Activated naive CD4-positive, alpha-beta T cell treated with Interleukin-2 at 50 U/mL for 16 hours (primary cell): Measurements from ENCODE around the gene GPR137.

Source experiments
- DNase-seq: peaks from one replicate; pipeline ENCODE4 v3.0.0-alpha.2; 2020

GPR137 gene

GRCh38 chr11:64249563-64250414, 35.9 kb upstream of the GPR137 start:
- no peak for DNase-seq

DNA sequence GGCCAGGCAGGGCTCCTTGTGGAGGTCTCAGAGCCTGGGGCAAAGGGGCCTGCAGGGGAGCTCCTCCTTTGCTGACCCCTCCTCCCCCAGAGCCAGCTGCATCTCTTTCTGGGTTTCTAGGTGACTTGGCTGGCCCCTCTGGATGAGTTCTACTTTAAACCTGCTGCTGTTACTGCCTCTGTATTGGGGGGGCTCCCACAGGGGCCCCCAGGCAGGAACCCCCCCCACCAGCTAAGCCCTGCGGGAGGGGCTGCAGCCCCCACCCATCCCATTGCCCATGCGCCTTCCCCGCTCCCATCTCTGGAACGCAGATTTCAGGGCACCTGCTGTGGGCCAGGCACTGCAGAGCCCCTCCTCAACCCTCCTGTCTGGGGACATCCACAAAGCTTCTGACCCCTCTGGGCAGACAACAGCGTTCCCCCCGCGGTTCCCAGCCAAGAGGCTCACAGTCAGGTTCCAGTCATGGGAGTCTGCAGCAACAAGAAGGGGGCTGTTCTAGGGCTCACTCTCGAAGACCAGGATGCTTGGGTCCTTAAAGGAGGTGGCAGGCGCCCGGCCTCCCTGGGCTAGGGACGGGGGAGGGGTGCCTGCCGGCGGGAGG, 35.1 kb upstream of the GPR137 start:
- DNase-seq, result no peak

DNA sequence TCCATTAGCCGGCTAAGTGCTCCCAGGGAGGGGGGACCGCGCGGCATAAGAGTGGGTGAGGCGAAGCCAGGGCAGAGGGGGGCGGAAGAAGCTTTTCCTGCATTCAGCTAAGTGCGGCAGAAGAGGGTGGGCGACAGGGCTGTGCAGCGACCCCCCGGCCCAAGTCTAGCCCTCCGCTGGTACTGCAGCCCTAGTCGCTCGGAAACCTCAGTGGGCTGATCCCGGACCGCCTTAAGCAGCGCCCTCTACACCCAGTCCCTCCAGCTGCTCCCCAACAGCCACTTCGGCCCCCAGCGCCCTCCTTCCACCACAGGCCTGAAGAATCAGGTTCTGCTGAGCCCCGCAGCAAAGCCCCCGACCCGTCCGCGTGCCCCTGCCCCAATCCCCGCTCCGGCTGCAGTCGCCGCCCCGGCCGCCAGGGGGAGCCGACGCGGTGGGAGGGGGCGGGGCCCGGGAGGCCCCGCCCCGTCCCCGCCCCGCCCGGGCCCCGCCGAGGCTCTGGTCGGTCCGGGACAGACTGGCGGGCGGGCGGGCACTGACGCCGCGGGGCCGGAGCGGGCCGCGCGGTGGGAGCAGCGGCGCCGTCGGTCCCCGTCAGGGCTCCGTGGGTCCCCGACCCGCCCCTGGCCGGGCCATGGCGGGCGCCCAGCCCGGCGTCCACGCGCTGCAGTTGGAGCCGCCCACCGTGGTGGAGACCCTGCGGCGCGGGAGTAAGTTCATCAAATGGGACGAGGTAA, 34.5 kb upstream of the GPR137 start, which contains the start of gene PLCB3:
PLCB3 (plus strand) TSS at position 515 of the 737 bp plus-strand sequence; CDS start at position 635, 120 bp downstream.
- peak; percentile 65 for DNase-seq

DNA sequence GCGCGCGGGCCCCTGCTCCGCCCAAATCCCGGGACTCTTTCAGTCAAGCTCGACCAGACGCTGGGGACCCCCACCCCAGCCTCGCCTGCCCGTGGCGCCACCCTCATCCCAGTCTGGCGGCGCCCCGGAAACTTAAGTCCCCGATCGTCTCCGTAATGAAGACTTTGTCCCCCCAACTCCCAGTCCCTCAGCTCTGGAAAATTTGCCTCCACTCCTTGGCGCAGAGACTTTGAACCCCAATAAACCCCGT, 34.0 kb upstream of the GPR137 start:
- DNase-seq, result no peak

- DNase-seq, result peak; percentile 20
Observed at GRCh38 chr11:64252003-64252872, 33.4 kb upstream of the GPR137 start.

DNA sequence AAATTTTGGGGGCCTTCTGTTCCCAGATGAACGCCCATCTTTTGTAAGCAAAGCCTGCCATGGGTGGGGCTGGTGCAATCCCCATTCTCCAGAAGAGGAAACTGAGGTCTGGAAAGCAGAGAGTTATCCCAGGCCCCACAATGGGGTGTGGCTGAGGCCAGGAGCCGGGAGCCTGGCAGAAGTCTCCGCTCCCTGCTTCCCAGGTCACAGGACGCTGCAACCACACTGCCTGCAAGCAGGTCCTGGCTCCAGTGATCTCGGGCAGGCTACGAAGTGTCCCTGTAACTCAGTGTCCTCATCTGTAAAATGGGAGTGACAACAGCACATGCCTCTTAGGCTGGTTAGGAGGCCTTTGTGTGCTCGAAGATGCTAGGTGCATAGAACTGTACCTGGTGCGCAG, 32.6 kb upstream of the GPR137 start:
- no peak for DNase-seq

DNA sequence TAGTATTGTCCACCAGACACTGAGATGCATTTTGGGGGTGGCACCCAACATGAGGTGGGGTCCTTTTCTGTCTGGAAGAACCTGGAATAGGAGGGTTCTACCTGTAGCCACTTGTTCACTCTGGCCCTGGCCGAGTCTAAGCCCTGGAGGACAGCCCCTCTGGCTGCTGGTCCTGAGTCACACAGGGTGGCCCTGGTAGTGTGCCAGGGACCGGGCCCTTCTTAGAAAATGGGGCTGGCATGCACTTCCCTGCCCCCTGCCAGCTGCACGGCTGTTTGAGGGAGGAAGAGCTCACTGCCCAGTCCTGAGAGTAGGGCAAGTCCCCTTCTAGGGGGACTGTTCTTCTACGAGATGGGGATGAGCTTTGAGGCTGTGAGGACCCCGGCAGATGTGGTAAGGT, 32.2 kb upstream of the GPR137 start:
- no peak for DNase-seq

DNA sequence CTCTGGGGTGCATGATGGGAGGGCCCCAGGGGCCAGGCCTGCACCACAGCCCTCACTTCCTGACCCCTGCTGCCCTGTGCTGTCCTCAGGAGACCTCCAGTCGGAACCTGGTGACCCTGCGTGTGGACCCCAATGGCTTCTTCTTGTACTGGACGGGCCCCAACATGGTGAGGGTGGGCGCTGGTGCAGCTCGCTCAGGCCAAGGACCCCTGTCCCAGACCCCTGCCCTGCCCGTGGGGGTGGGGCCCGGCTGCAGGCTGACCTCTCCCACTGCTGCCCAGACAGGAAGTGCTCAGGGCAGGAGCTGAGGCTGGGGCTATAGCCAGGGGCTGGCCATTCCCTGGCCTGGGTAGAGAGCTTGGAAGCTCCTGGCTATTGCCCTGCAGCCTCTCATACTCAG, 31.3 kb upstream of the GPR137 start:
- DNase-seq, result no peak

GRCh38 chr11:64255135-64256128, 30.2 kb upstream of the GPR137 start:
- no peak for DNase-seq

GRCh38 chr11:64256300-64256699, 29.3 kb upstream of the GPR137 start:
- no peak for DNase-seq

GRCh38 chr11:64258356-64258755, 27.3 kb upstream of the GPR137 start:
- no peak for DNase-seq

GRCh38 chr11:64258946-64259532, 26.6 kb upstream of the GPR137 start:
- DNase-seq, result no peak

- DNase-seq, result no peak
Observed at GRCh38 chr11:64259533-64260067, 26.0 kb upstream of the GPR137 start.

- no peak for DNase-seq
Observed at GRCh38 chr11:64260147-64260708, 25.4 kb upstream of the GPR137 start.

GRCh38 chr11:64261556-64262080, 24.0 kb upstream of the GPR137 start:
- no peak for DNase-seq

DNA sequence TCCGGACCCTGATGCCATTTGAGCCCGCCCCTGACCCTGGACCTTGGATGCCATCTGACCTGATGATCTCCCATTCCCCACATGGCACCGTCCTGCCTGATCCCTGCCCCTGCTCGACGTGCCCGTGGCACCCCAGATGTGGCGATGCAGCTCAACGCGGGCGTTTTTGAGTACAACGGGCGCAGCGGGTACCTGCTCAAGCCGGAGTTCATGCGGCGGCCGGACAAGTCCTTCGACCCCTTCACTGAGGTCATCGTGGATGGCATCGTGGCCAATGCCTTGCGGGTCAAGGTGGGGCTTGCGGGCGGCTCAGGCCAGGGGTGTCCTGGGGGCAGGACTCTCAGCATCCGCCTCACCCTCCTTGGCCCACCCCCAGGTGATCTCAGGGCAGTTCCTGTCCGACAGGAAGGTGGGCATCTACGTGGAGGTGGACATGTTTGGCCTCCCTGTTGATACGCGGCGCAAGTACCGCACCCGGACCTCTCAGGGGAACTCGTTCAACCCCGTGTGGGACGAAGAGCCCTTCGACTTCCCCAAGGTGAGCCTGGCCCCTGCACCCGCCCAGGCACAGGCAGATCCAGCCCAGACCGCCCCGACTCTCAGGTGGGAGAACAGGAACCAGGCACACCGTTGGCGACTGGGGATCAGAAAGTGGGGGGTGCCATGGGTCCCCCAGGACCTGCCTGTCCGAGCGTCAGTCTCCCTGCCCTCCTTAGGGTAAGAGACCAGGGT, 23.2 kb upstream of the GPR137 start:
- DNase-seq, result no peak

DNA sequence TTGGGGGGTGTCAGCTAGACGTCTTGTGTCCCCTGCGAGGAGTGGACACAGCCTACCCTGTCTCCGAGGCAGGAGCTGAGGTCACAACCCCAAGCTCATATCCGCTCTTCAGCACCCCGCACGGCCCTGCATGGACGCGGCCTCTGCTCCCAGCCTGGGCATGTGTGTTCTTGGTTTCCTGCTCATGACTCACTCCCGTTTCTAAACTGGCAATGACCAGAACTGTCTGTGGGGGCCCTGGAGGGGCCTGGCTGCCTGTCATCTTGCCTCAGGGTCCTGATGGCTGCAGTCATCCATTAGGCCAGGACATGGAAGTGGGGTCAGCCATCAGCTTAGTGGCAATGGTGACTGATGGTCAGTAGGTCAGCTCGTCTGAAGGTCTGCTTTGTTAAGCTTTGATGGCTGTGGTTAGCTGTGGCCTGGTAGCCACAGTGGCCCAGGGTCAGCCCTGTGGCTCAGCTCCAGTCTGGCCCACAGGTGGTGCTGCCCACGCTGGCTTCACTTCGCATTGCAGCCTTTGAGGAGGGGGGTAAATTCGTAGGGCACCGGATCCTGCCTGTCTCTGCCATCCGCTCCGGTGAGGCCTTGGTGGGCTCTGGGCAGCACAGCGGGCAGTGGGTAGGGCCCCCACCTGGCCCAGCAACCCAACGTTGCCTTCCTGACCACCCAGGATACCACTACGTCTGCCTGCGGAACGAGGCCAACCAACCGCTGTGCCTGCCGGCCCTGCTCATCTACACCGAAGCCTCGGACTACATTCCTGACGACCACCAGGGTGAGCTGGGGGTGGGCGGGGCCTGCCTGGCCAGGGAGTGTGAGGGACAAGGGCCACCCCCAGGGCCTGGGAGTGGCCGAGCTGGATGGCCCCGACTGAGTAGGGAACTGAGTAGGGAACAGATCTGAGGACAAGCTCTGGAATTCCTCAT, 22.4 kb upstream of the GPR137 start:
- no peak for DNase-seq

- no peak for DNase-seq
Observed at GRCh38 chr11:64263947-64264317, 21.7 kb upstream of the GPR137 start.
